H1 (cell line): ENCODE measurements around the gene TAPBPL. TPM values are rescaled to one million over a fixed set of nuclear protein-coding genes. Genes with fewer than 3 reads are reported as not detected.
A peak's percentile ranks its signal among the peaks of the same experiment; 100 is the strongest.

Experiments used
- CTCF ChIA-PET: fragments of 300-600 bp; sonication (Branson Sonifier 250); formaldehyde crosslinking; loops from one replicate; lab custom pipeline; 2021; ENCODE audit not compliant: partially characterized antibody; lab: Charles Lee
- POLR2A ChIA-PET: fragments of 300-600 bp; sonication (Branson Sonifier 250); formaldehyde crosslinking; loops from one replicate; lab custom pipeline; 2021; ENCODE audit warnings: inconsistent platforms; ENCODE audit not compliant: partially characterized antibody; lab: Charles Lee
- DNase-seq, 2 experiments: peaks; one replicate each; pipeline versions ENCODE4 v3.0.0 to v3.0.0-alpha.2; 2010 to 2022; ENCODE audit warnings: low spot score in 2 of 2, low read depth in 1 of 2, mixed read lengths in 1 of 2
- FAIRE-seq: peaks from 2 replicates; lab custom pipeline; 2011; peaks lifted over from hg19 to GRCh38; lab: Jason Lieb, UNC
- H2AFZ ChIP-seq: 2 replicates; pipeline ENCODE4 v1.8.1; 2012; ENCODE audit warnings: low read length, inconsistent platforms
- H2AK5ac ChIP-seq: 2 replicates; pipeline ENCODE4 v1.6.1; 2013; ENCODE audit warnings: low read depth, low read length
- H2BK120ac ChIP-seq: replicated peaks from 2 replicates; pipeline ENCODE3; 2013; ENCODE audit warnings: low read depth, low read length, inconsistent platforms
- H2BK12ac ChIP-seq: 2 replicates; pipeline ENCODE4 v1.6.1; 2013; ENCODE audit warnings: low read depth, low read length
- H2BK15ac ChIP-seq: 2 replicates; pipeline ENCODE4 v1.6.1; 2013; ENCODE audit warnings: low read length
- H2BK20ac ChIP-seq: 2 replicates; pipeline ENCODE4 v1.6.1; 2013; ENCODE audit warnings: low read length
- H2BK5ac ChIP-seq: 2 replicates; pipeline ENCODE4 v1.6.1; 2013; ENCODE audit warnings: low read depth, low read length
- H3K14ac ChIP-seq: 2 replicates; pipeline ENCODE4 v1.6.1; 2013; ENCODE audit warnings: inconsistent platforms; ENCODE audit not compliant: insufficient read length
- H3K18ac ChIP-seq: 2 replicates; pipeline ENCODE4 v1.6.1; 2013; ENCODE audit warnings: low read length; ENCODE audit errors: extremely low read depth
- H3K23ac ChIP-seq: 2 replicates; pipeline ENCODE4 v1.6.1; 2013; ENCODE audit warnings: inconsistent platforms; ENCODE audit not compliant: insufficient read length
- H3K23me2 ChIP-seq: 2 replicates; pipeline ENCODE4 v1.6.1; 2013; ENCODE audit warnings: low read depth, low read length
- H3K27ac ChIP-seq: 2 replicates; pipeline ENCODE4 v1.6.1; 2011; ENCODE audit warnings: low read depth, low read length, inconsistent platforms
- H3K27me3 ChIP-seq, 4 experiments: replicated peaks in 1 of 4; 1 replicate in 1 of 4; 2 replicates in 3 of 4; pipeline versions ENCODE4 v1.6.1 to v1.8.1; 2011 to 2013; ENCODE audit warnings: low read length in 3 of 4, mild to moderate bottlenecking in 3 of 4, inconsistent platforms in 2 of 4, mixed read lengths in 2 of 4, moderate library complexity in 1 of 4; ENCODE audit not compliant: control insufficient read depth in 3 of 4, insufficient read depth in 3 of 4; ENCODE audit errors: extremely low read depth in 1 of 4
- H3K36me3 ChIP-seq, 4 experiments: 2 replicates each; pipeline versions ENCODE4 v1.6.1 to v1.8.1; 2011 to 2013; ENCODE audit warnings: mild to moderate bottlenecking in 4 of 4, low read length in 3 of 4, moderate library complexity in 2 of 4, control low read depth in 1 of 4, inconsistent platforms in 1 of 4; ENCODE audit not compliant: insufficient read depth in 4 of 4, control insufficient read depth in 2 of 4
- H3K4ac ChIP-seq: replicated peaks from 2 replicates; pipeline ENCODE3; 2013; ENCODE audit warnings: low read length, low read depth, mixed read lengths, inconsistent platforms; ENCODE audit not compliant: insufficient read length
- H3K4me1 ChIP-seq, 4 experiments: replicated peaks in 1 of 4; 1 replicate in 1 of 4; 2 replicates in 3 of 4; pipeline versions ENCODE4 v1.6.1 to v1.8.1; 2011 to 2013; ENCODE audit warnings: low read length in 3 of 4, inconsistent platforms in 2 of 4, mixed read lengths in 1 of 4; ENCODE audit not compliant: insufficient read depth in 4 of 4, control insufficient read depth in 3 of 4
- H3K4me2 ChIP-seq, 2 experiments: 2 replicates each; pipeline versions ENCODE4 v1.6.1 to v1.8.1; 2011 to 2013; ENCODE audit warnings: low read depth in 2 of 2, low read length in 2 of 2, control low read depth in 1 of 2, inconsistent platforms in 1 of 2, mild to moderate bottlenecking in 1 of 2; ENCODE audit not compliant: insufficient read depth in 1 of 2
- H3K4me3 ChIP-seq, 4 experiments: fragments of 200-600, 300-600 bp in 1 of 4; sonication (generic), shearing (Covaris generic), sonication (Bioruptor Twin) in 1 of 4; 2 replicates each; pipeline versions ENCODE4 v1.5.1 to v1.8.1; 2011 to 2016; ENCODE audit warnings: low read length in 4 of 4, low read depth in 3 of 4, control low read depth in 2 of 4, inconsistent platforms in 2 of 4, mild to moderate bottlenecking in 2 of 4, mixed read lengths in 1 of 4, moderate library complexity in 1 of 4; ENCODE audit not compliant: insufficient read depth in 2 of 4; ENCODE audit errors: extremely low read depth in 1 of 4
- H3K56ac ChIP-seq: replicated peaks from 2 replicates; pipeline ENCODE3; 2013; ENCODE audit warnings: low read depth, mild to moderate bottlenecking, mixed read lengths, low read length, inconsistent platforms; ENCODE audit not compliant: insufficient read length
- H3K79me1 ChIP-seq: 2 replicates; pipeline ENCODE4 v1.6.1; 2013; ENCODE audit warnings: low read depth, low read length, control low read depth
- H3K79me2 ChIP-seq, 2 experiments: 2 replicates each; pipeline versions ENCODE4 v1.6.1 to v1.8.1; 2012 to 2013; ENCODE audit warnings: low read length in 2 of 2, mild to moderate bottlenecking in 2 of 2, inconsistent platforms in 1 of 2; ENCODE audit not compliant: insufficient read depth in 2 of 2, control insufficient read depth in 1 of 2
- H3K9ac ChIP-seq, 4 experiments: replicated peaks in 1 of 4; 1 replicate in 1 of 4; 2 replicates in 3 of 4; pipeline versions ENCODE4 v1.6.1 to v1.8.1; 2011 to 2013; ENCODE audit warnings: low read depth in 3 of 4, low read length in 3 of 4, control low read depth in 2 of 4, mild to moderate bottlenecking in 2 of 4, moderate library complexity in 2 of 4, inconsistent platforms in 1 of 4; ENCODE audit errors: extremely low read depth in 1 of 4
- H3K9me3 ChIP-seq, 2 experiments: 2 replicates each; pipeline versions ENCODE4 v1.6.1 to v1.8.1; 2012 to 2013; ENCODE audit warnings: mild to moderate bottlenecking in 2 of 2, moderate library complexity in 2 of 2, control low read depth in 1 of 2, inconsistent platforms in 1 of 2, low read depth in 1 of 2, low read length in 1 of 2, mixed read lengths in 1 of 2; ENCODE audit not compliant: insufficient read depth in 2 of 2
- H4K20me1 ChIP-seq, 2 experiments: replicated peaks in 1 of 2; 2 replicates each; pipeline versions ENCODE3 to v1.8.1; 2011 to 2013; ENCODE audit warnings: inconsistent platforms in 2 of 2, low read length in 2 of 2, mild to moderate bottlenecking in 1 of 2; ENCODE audit not compliant: insufficient read depth in 2 of 2, control insufficient read depth in 1 of 2
- H4K5ac ChIP-seq: 2 replicates; pipeline ENCODE4 v1.6.1; 2013; ENCODE audit warnings: low read length, low read depth, mixed read lengths, inconsistent platforms; ENCODE audit not compliant: insufficient read length
- H4K8ac ChIP-seq: 2 replicates; pipeline ENCODE4 v1.8.0; 2013; ENCODE audit warnings: mild to moderate bottlenecking, moderate library complexity, low read length, inconsistent platforms; ENCODE audit not compliant: insufficient read depth; ENCODE audit errors: extremely low read depth
- H4K91ac ChIP-seq: replicated peaks from 2 replicates; pipeline ENCODE3; 2013; ENCODE audit warnings: low read length, mixed read lengths, inconsistent platforms; ENCODE audit not compliant: insufficient read length
- BCL11A ChIP-seq, 2 experiments: IDR thresholded peaks; one replicate each; pipeline ENCODE4 v1.6.1; 2011; ENCODE audit warnings: low read depth in 2 of 2, low read length in 2 of 2, mild to moderate bottlenecking in 2 of 2
- CTBP2 ChIP-seq: IDR thresholded peaks from 2 replicates; pipeline ENCODE4 v1.7.0; 2011; ENCODE audit warnings: borderline replicate concordance, mild to moderate bottlenecking, moderate library complexity, mixed read lengths, low read length; ENCODE audit not compliant: insufficient read depth, insufficient read length
- EP300 ChIP-seq, 2 experiments: IDR thresholded peaks; 1 replicate in 1 of 2; 2 replicates in 1 of 2; pipeline ENCODE4 v1.6.1; 2011 to 2012; ENCODE audit warnings: low read depth in 2 of 2, low read length in 2 of 2, mild to moderate bottlenecking in 2 of 2, borderline replicate concordance in 1 of 2, inconsistent platforms in 1 of 2, moderate library complexity in 1 of 2
- JUN ChIP-seq: IDR thresholded peaks from 2 replicates; pipeline ENCODE4 v1.6.1; 2011; ENCODE audit warnings: low read depth, mild to moderate bottlenecking, improper control_type of control experiment, low read length
- KDM4A ChIP-seq: IDR thresholded peaks from one replicate; pipeline ENCODE4 v1.7.1; 2012; ENCODE audit warnings: low read depth, mild to moderate bottlenecking, moderate library complexity, low read length, inconsistent platforms; ENCODE audit not compliant: severe bottlenecking
- POLR2AphosphoS5 ChIP-seq: IDR thresholded peaks from 2 replicates; pipeline ENCODE4 v1.6.1; 2011; ENCODE audit warnings: low read depth, low read length
- SIX5 ChIP-seq: IDR thresholded peaks from 2 replicates; pipeline ENCODE4 v1.6.1; 2011; ENCODE audit warnings: mild to moderate bottlenecking, low read depth, low read length
- TBP ChIP-seq: IDR thresholded peaks from 2 replicates; pipeline ENCODE4 v1.6.1; 2011; ENCODE audit warnings: low read depth, low read length, improper control_type of control experiment
- ZNF274 ChIP-seq: IDR thresholded peaks from 2 replicates; pipeline ENCODE4 v1.7.0; 2012; ENCODE audit warnings: low read length, borderline replicate concordance; ENCODE audit errors: extremely low read depth
- WGBS, 2 experiments: shearing (Covaris generic) in 1 of 2; methylation state at CpG; one replicate each; pipeline versions ENCODE4 v1.1.6 to v1.1.7; 2013 to 2015; ENCODE audit warnings: low lambda C conversion rate in 2 of 2, mixed read lengths in 2 of 2, inconsistent platforms in 1 of 2, low coverage in 1 of 2, missing lambda C conversion rate in 1 of 2; ENCODE audit not compliant: insufficient replicate concordance in 2 of 2, insufficient coverage in 1 of 2, insufficient read length in 1 of 2; ENCODE audit errors: extremely low coverage in 1 of 2, missing lambda C conversion rate in 1 of 2; 5-methylcytosine and 5-hydroxymethylcytosine counted together
- polyA plus RNA-seq, 7 experiments: library from polyadenylated mRNA; depleted of rRNA in 3 of 7; stranded (reverse) in 5 of 7; unstranded in 2 of 7; fragments of >200 nt in 5 of 7; fragments of 200-250 nt in 2 of 7; gene quantifications; 1 replicate in 5 of 7; 2 replicates in 1 of 7; 4 replicates in 1 of 7; pipeline versions ENCODE4 v1.2.1 to v1.2.3, GENCODE V29; 2011 to 2013; ENCODE audit warnings: missing spikeins in 2 of 7, mixed read lengths in 2 of 7
- total RNA-seq: library from RNA; stranded (reverse); fragmentation: NEBNext Ultra II Directional; extraction: Animal tissue kit (Norgen Biotek cat#: 25700); gene quantifications from 2 replicates; pipeline ENCODE4 v1.2.1, GENCODE V29; 2021
- TF ChIP-seq, protein P1 (sequence below): IDR thresholded peaks from 2 replicates; pipeline ENCODE4 v1.6.1; 2012; ENCODE audit warnings: inconsistent platforms

TAPBPL gene
- total and polyA plus RNA-seq, 2 of the 8 experiments (the other 6 are each of a cell fraction or from before 2014, with no cell fraction given) = 0.61 to 1.5 TPM

DNA sequence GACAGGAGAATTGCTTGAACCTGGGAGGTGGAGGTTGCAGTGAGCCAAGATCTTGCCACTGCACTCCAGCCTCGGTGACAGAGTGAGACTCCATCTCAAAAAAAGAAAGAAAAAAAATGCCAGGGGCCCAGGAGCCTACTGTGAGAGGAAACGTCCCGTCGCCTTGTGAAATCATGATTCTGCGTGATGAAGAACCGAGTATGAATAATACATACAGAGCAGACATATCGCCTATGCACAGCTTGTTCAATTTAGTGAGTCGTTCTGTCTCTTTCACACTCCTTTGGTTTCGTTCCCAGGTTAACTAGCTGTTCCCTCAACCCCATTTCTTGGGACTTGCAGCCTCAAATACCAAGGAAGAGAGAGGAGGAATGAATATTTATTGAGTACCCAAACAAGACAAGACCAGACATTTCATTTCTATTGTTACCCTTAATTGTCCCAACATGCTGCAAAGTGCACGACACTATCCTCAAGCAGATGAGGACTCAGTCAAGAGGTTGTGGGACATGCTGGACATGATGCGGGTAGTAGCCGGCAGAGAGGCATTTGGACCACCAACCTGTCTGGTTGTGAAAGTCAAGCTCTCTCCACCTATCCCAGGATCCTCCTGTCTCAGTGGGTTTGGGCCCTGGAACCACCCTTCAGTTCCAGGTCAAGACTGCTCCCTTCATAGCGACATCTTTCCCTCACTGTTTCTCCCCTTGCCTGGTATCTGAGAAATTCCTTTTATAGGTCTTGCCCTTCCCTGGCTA is 15.7 kb upstream of the TAPBPL start:
- Histone ChIP-seq H2BK15ac (no peak overlapping the region), H3K79me1 (no peaks in the 10 kb centered on the region), H4K8ac (no peak overlapping the region), H3K27ac (no peak overlapping the region), H2BK120ac (no peak overlapping the region), H3K56ac (no peak overlapping the region), H3K9ac (no peak overlapping the region), H3K4me2 (no peak overlapping the region), H3K23me2 (no peaks in the 10 kb centered on the region), H3K27me3 (no peaks in the 10 kb centered on the region), H2BK20ac (no peak overlapping the region), H3K36me3 (no peaks in the 10 kb centered on the region), H3K4me3 (no peak overlapping the region), H3K9me3 (no peaks in the 10 kb centered on the region), H2AK5ac (no peak overlapping the region), H4K91ac (no peak overlapping the region), H3K18ac (no peak overlapping the region), H4K20me1 (no peaks in the 10 kb centered on the region), H4K5ac (no peak overlapping the region), H3K4me1 (peaks cover 0 to 8% (median under 1%) of the 10 kb centered on the region in 4 experiments; a peak in 3 of 7 replicates), H2BK5ac (no peak overlapping the region), H2AFZ (0 out of 2 replicates have a peak overlapping the region, but pooled peaks have one; percentile 0), H3K23ac (no peak overlapping the region), H3K4ac (no peak overlapping the region), H3K14ac (no peak overlapping the region), H3K79me2 (no peaks in the 10 kb centered on the region), H2BK12ac (no peak overlapping the region)
- DNase-seq (no peak), FAIRE-seq (no peak)
- CTCF ChIA-PET = interaction anchor here (0.7 to 1.9 kb wide), 3 partner anchors 29 to 81 kb away, joined by 4 to 14 read pairs (median 4); no protein-coding TSS in a partner anchor
- POLR2A ChIA-PET = interaction anchor here (1.2 to 4.4 kb wide), 4 partner anchors 15 to 34 kb away, joined by 5 to 23 read pairs (median 16); partner anchors contain the start of genes TAPBPL and VAMP1
- TF ChIP-seq KDM4A (no peak), POLR2AphosphoS5 (no peak), TBP (no peak), BCL11A (IDR thresholded peaks at IDR 0.05; ENCODE audit: low read depth in 2 of 2, low read length in 2 of 2) (no peak), CTBP2 (no peak), ZNF274 (no peak), EP300 (IDR thresholded peaks at IDR 0.05; ENCODE audit: borderline replicate concordance in 1 of 2, low read depth in 2 of 2, low read length in 2 of 2) (no peak), JUN (no peak), SIX5 (no peak)
- TF ChIP-seq, protein P1, sequence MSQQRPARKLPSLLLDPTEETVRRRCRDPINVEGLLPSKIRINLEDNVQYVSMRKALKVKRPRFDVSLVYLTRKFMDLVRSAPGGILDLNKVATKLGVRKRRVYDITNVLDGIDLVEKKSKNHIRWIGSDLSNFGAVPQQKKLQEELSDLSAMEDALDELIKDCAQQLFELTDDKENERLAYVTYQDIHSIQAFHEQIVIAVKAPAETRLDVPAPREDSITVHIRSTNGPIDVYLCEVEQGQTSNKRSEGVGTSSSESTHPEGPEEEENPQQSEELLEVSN = no peak
- 84% methylated on average over 13 of the region's 13 CpGs; no CpG with 5 or more reads in 1 of the 2 experiments for WGBS, 2 experiments
